Endodermal cell (in vitro differentiated cells): ENCODE measurements around the gene TEX51. TPM values are rescaled to one million over a fixed set of nuclear protein-coding genes. Genes with fewer than 3 reads are reported as not detected.

ENCODE experiments used
- DNase-seq: peaks from one replicate; pipeline ENCODE4 v3.0.0-alpha.2; 2017
- H3K27ac ChIP-seq: 2 replicates; pipeline ENCODE4 v1.5.1; 2013; ENCODE audit warnings: mild to moderate bottlenecking, low read depth, low read length, moderate library complexity
- H3K27me3 ChIP-seq: 2 replicates; pipeline ENCODE4 v1.6.1; 2013; ENCODE audit warnings: mild to moderate bottlenecking, low read length, moderate library complexity; ENCODE audit not compliant: insufficient read depth, control insufficient read depth, poor library complexity, severe bottlenecking
- H3K36me3 ChIP-seq: 2 replicates; pipeline ENCODE4 v1.7.0; 2013; ENCODE audit warnings: mild to moderate bottlenecking, low read length, moderate library complexity; ENCODE audit not compliant: control insufficient read depth, insufficient read depth
- H3K4me1 ChIP-seq: one replicate; pipeline ENCODE4 v1.7.0; 2013; ENCODE audit warnings: low read length; ENCODE audit not compliant: control insufficient read depth, insufficient read depth
- H3K4me3 ChIP-seq: 2 replicates; pipeline ENCODE4 v1.5.1; 2013; ENCODE audit warnings: mild to moderate bottlenecking, low read length, moderate library complexity
- H3K9ac ChIP-seq: 2 replicates; pipeline ENCODE4 v1.6.1; 2013; ENCODE audit warnings: mild to moderate bottlenecking, low read length, moderate library complexity; ENCODE audit not compliant: poor library complexity, severe bottlenecking; ENCODE audit errors: extremely low read depth
- H3K9me3 ChIP-seq: 2 replicates; pipeline ENCODE4 v1.6.1; 2013; ENCODE audit warnings: mild to moderate bottlenecking, low read length, moderate library complexity; ENCODE audit not compliant: control insufficient read depth
- H3K27ac Mint-ChIP-seq: 2 replicates; pipeline ENCODE4 v1.8.0; 2020; ENCODE audit warnings: mixed read lengths
- H3K27me3 Mint-ChIP-seq: 2 replicates; pipeline ENCODE4 v1.8.0; 2021; ENCODE audit warnings: mild to moderate bottlenecking, mixed read lengths; ENCODE audit not compliant: insufficient read depth
- H3K36me3 Mint-ChIP-seq: 2 replicates; pipeline ENCODE4 v1.8.0; 2020; ENCODE audit warnings: low read depth, mixed read lengths
- H3K4me1 Mint-ChIP-seq: 2 replicates; pipeline ENCODE4 v1.8.0; 2020; ENCODE audit warnings: mixed read lengths
- H3K4me3 Mint-ChIP-seq: 2 replicates; pipeline ENCODE4 v1.8.0; 2020; ENCODE audit warnings: mild to moderate bottlenecking, moderate library complexity, mixed read lengths
- H3K9me3 Mint-ChIP-seq: 2 replicates; pipeline ENCODE4 v1.8.0; 2020; ENCODE audit warnings: mild to moderate bottlenecking, mixed read lengths
- CTCF ChIP-seq: fragments of 200-600 bp; sonication (generic); conservative IDR thresholded peaks from 2 replicates; pipeline ENCODE4 v1.5.0; 2021; ENCODE audit warnings: antibody characterized with exemption, mild to moderate bottlenecking
- WGBS, 2 experiments: methylation state at CpG; one replicate each; pipeline versions ENCODE4 v1.1.5 to v1.1.7; 2013; ENCODE audit warnings: missing lambda C conversion rate in 2 of 2, mixed read lengths in 1 of 2; ENCODE audit not compliant: insufficient coverage in 1 of 2, insufficient read length in 1 of 2; 5-methylcytosine and 5-hydroxymethylcytosine counted together
- long read RNA-seq, 4 experiments: library from polyadenylated mRNA in 2 of 4; library from RNA in 1 of 4; library from capped mRNA in 1 of 4; stranded (forward) in 3 of 4; unstranded in 1 of 4; transcript quantifications; one replicate each; pipeline ENCODE4 v2.0.0, GENCODE V29; 2020 to 2021; ENCODE audit warnings: inconsistent platforms in 1 of 4
- polyA plus RNA-seq, 2 experiments: library from polyadenylated mRNA; stranded (reverse); fragments of 50-300 nt; gene quantifications; one replicate each; pipeline ENCODE4 v1.2.3, GENCODE V29; 2013
- total RNA-seq, 2 donors: library from RNA; stranded (reverse); fragmentation: NEBNext Ultra II Directional in 1 of 2; extraction: Animal tissue kit (Norgen Biotek cat#: 25700) in 1 of 2; gene quantifications; 2 replicates in 1 of 2; 3 replicates in 1 of 2; pipeline ENCODE4 v1.2.1, GENCODE V29; 2021

The TEX51 gene
- not detected for total RNA-seq
- not detected for polyA plus RNA-seq (2013, experiment 1 of 2)
- polyA plus RNA-seq (2013, experiment 2 of 2) = not detected
- long read RNA-seq, experiment 1 = 0 reads
- long read RNA-seq, experiment 2 = 0 reads
- long read RNA-seq, experiment 3 = 0 reads
- long read RNA-seq, experiment 4 = 0 reads

GRCh38 chr2:126898636-126899035, at the start of gene TEX51:
Gene TEX51, plus strand, starts transcription at chr2:126898890. Its CDS starts 29 bp downstream, at chr2:126898919.
- H3K36me3 Mint-ChIP-seq = no peaks in the 10 kb centered on the region
- Histone ChIP-seq H3K9ac (no peak within 1 kb of the TSS), H3K9me3 (no peaks in the 10 kb centered on the region), H3K4me3 (no peak within 1 kb of the TSS), H3K27me3 (no peaks in the 10 kb centered on the region), H3K4me1 (no peaks in the 10 kb centered on the region), H3K36me3 (no peaks in the 10 kb centered on the region), H3K27ac (no peak within 1 kb of the TSS)
- 91 to 93% methylated on average over 4 to 5 of the region's 5 CpGs for WGBS, 2 experiments
- no peak for TF ChIP-seq CTCF
- DNase-seq = peak; percentile 17
- H3K9me3 Mint-ChIP-seq = peaks cover 2% of the 10 kb centered on the region
- no peak within 1 kb of the TSS for H3K27ac Mint-ChIP-seq
- no peaks in the 10 kb centered on the region for H3K27me3 Mint-ChIP-seq
- no peaks in the 10 kb centered on the region for H3K4me1 Mint-ChIP-seq
- no peak within 1 kb of the TSS for H3K4me3 Mint-ChIP-seq

- Mint-ChIP-seq H3K4me3 (no peak overlapping the region), H3K27me3 (peaks cover 5% of the 10 kb centered on the region), H3K36me3 (no peaks in the 10 kb centered on the region), H3K27ac (no peak overlapping the region), H3K4me1 (peaks cover 4% of the 10 kb centered on the region), H3K9me3 (no peaks in the 10 kb centered on the region)
- H3K36me3 ChIP-seq = no peaks in the 10 kb centered on the region
- 88 to 98% methylated on average over 1 to 2 of the region's 2 CpGs for WGBS, 2 experiments
- no peaks in the 10 kb centered on the region for H3K27me3 ChIP-seq
- TF ChIP-seq CTCF = no peak
- H3K4me1 ChIP-seq = no peaks in the 10 kb centered on the region
- H3K9ac ChIP-seq = no peak overlapping the region
- H3K4me3 ChIP-seq = no peak overlapping the region
- DNase-seq = no peak
- H3K9me3 ChIP-seq = no peaks in the 10 kb centered on the region
- no peak overlapping the region for H3K27ac ChIP-seq
Observed at GRCh38 chr2:126849054-126849453, 49.6 kb upstream of the TEX51 start.

GRCh38 chr2:126849486-126849885, 49.2 kb upstream of the TEX51 start:
- H3K36me3 ChIP-seq = no peaks in the 10 kb centered on the region
- 88 to 100% methylated on average over 2 to 4 of the region's 4 CpGs for WGBS, 2 experiments
- DNase-seq = no peak
- H3K9ac ChIP-seq = no peak overlapping the region
- no peaks in the 10 kb centered on the region for H3K36me3 Mint-ChIP-seq
- H3K27me3 Mint-ChIP-seq = peaks cover 5% of the 10 kb centered on the region
- no peak overlapping the region for H3K4me3 Mint-ChIP-seq
- H3K27ac ChIP-seq = no peak overlapping the region
- no peaks in the 10 kb centered on the region for H3K4me1 ChIP-seq
- H3K27ac Mint-ChIP-seq = no peak overlapping the region
- no peaks in the 10 kb centered on the region for H3K27me3 ChIP-seq
- no peak for TF ChIP-seq CTCF
- no peak overlapping the region for H3K4me3 ChIP-seq
- H3K9me3 ChIP-seq = no peaks in the 10 kb centered on the region
- H3K9me3 Mint-ChIP-seq = no peaks in the 10 kb centered on the region
- peaks cover 4% of the 10 kb centered on the region for H3K4me1 Mint-ChIP-seq
